HG03045 (cell line): Measurements from ENCODE around the gene DARS1.
A peak's percentile ranks its signal among the peaks of the same experiment; 100 is the strongest.

Source experiments
- ATAC-seq: cut with Tn5 transposase; IDR thresholded peaks from one replicate; pipeline ENCODE4 v1.9.1; 2021; ENCODE audit warnings: mild to moderate bottlenecking, moderate library complexity; ENCODE audit not compliant: unreplicated experiment

Gene DARS1

GRCh38 chr2:135948141-135948540 lies 37.3 kb downstream of the DARS1 start:
- ATAC-seq: no peak

DNA sequence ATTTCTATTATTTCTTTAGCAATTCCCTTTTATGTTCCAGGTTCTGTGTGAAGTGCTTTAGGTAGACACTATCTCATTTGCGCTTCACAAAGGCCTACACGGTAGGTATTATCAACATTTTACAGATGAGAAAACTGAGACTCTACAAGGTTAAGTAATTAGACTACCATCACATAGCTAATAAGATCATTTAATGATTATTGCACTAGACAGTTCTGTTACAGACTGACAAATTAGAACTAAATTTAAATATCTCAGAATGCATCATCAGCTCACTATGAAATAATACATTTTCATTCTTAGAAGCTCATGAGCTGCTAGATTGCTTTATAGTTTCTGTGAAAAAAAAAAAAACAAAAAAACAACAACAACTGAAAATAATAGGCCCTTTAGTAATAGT lies 37.9 kb downstream of the DARS1 start:
- ATAC-seq: no peak

GRCh38 chr2:135945526-135945925 lies 39.9 kb downstream of the DARS1 start:
- ATAC-seq: no peak

GRCh38 chr2:135944625-135945024 lies 40.8 kb downstream of the DARS1 start:
- no peak for ATAC-seq

- no peak for ATAC-seq
Measured at GRCh38 chr2:135942936-135943688, 42.3 kb downstream of the DARS1 start.

GRCh38 chr2:135936524-135936923 lies 48.9 kb downstream of the DARS1 start:
- no peak for ATAC-seq

- no peak for ATAC-seq
Measured at GRCh38 chr2:135935914-135936313, 49.5 kb downstream of the DARS1 start.

GRCh38 chr2:135931776-135932443 lies 53.5 kb downstream of the DARS1 start:
- peak; percentile 72 for ATAC-seq

GRCh38 chr2:135926605-135927004 lies 58.8 kb downstream of the DARS1 start:
- no peak for ATAC-seq

- no peak for ATAC-seq
Measured at GRCh38 chr2:135925571-135925970, 59.9 kb downstream of the DARS1 start.

GRCh38 chr2:135916207-135916606 lies 69.2 kb downstream of the DARS1 start:
- no peak for ATAC-seq

DNA sequence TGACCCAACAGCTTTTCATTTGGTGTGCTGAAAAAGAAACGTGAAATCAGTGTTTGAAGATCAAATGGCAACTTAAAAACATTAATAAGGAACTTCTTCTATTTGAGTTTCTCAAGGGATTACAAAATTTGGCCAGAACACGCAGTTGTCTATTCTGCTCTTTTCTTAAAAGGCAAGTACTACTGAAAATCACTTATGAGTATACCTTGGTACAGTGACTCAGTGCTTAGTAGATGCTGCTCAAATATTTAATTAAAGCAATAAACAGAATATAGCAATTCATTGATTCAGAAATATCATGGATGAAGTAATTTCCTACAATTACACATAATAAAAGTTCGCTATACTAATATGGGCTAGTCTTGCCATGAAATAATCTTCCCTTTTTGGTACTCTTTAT lies 70.9 kb downstream of the DARS1 start:
- ATAC-seq: no peak

- ATAC-seq: no peak
Measured at GRCh38 chr2:135913727-135914365, 71.6 kb downstream of the DARS1 start.

- no peak for ATAC-seq
Measured at GRCh38 chr2:135909976-135910375, 75.5 kb downstream of the DARS1 start.

DNA sequence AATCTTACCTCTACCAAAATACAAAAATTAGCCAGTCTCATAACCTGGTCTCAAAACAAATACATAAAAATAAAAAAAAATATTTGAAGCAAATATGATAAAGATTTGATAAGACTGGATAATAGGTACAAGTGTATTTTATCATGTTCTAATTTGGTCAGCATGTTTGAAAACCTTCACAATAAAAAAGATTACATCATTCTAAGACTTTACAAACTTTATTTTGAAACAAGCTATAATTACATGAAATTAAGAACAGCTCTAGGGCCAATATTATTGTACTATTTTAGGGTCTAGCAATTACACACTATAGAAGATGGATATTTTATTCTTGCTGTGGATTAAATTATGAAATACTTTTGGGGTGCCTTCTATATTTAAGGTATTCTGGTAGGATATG lies 79.7 kb downstream of the DARS1 start:
- no peak for ATAC-seq

GRCh38 chr2:135904341-135904989 lies 81.0 kb downstream of the DARS1 start:
- ATAC-seq: no peak

DNA sequence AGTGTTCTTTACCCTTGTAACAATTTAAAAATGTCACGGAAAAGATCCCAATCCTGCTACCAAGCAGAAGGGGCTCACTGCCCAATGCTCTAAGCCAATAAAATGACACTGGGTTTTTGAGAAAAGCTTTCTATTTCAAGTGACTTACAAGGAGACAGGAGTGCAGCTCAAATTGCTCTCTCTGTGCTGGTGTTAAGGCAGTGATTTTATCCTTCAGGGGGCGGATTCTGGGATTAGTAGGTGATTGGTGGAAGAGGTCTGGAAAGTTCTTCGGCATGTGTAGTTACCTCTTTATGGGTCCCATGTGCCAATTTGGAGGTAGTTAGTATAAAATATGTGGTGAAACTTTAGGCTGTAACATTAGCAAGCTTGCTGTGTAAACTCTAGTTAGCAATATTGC lies 81.8 kb downstream of the DARS1 start:
- ATAC-seq: no peak

- ATAC-seq: no peak
Measured at GRCh38 chr2:135899567-135899966, 85.9 kb downstream of the DARS1 start.

DNA sequence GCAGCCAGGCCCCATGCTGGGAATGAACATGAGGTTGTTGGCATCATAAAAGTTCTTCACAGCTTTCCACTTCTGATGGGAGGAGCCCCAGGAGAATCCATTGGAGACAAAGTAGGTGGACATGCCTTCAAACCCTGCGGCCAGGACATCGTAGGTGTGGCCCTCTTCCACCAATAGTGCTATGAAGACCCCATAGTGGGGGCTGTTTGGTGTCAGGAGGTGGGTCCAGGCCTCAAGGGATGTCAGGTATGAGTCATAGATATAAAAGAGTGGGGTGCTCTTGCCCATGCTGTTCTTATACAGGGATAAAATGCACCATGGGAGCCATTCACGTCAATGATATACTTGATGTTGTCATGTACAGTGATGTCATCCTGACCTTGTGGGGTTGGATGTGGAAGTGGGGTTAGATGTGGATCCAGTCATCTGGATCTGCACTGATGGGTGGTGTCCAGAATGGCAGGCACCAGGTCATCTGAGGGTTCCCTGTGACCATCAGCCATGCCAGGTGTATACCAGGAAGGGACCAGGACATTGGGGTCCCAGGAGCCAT lies 87.1 kb downstream of the DARS1 start:
- no peak for ATAC-seq

- ATAC-seq: no peak
Measured at GRCh38 chr2:135894930-135895329, 90.5 kb downstream of the DARS1 start.

GRCh38 chr2:135893374-135893794 lies 92.0 kb downstream of the DARS1 start:
- ATAC-seq: no peak
